ENCODE measurements around the gene EEF2KMT.

Gene EEF2KMT

DNA sequence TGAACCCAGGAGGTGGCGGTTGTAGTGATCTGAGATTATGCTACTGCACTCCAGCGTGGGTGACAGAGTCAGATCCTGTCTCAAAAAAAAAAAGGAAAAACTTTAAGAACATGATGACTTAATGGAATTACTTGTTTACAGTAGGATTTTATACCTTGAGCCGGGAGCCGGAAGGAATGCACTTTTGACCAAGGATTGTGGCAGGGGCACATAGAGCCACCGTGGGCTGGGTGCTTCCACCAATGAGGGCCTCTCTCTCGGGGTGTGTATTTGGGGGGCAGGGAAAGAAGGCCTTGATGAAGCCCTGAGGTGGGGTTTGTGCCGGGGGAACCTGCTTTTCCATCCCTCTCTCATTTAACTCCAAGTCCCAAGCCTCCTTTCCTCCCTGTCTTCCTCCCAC lies 57.1 kb downstream of the EEF2KMT start:
- DNase-seq, result no peak

DNA sequence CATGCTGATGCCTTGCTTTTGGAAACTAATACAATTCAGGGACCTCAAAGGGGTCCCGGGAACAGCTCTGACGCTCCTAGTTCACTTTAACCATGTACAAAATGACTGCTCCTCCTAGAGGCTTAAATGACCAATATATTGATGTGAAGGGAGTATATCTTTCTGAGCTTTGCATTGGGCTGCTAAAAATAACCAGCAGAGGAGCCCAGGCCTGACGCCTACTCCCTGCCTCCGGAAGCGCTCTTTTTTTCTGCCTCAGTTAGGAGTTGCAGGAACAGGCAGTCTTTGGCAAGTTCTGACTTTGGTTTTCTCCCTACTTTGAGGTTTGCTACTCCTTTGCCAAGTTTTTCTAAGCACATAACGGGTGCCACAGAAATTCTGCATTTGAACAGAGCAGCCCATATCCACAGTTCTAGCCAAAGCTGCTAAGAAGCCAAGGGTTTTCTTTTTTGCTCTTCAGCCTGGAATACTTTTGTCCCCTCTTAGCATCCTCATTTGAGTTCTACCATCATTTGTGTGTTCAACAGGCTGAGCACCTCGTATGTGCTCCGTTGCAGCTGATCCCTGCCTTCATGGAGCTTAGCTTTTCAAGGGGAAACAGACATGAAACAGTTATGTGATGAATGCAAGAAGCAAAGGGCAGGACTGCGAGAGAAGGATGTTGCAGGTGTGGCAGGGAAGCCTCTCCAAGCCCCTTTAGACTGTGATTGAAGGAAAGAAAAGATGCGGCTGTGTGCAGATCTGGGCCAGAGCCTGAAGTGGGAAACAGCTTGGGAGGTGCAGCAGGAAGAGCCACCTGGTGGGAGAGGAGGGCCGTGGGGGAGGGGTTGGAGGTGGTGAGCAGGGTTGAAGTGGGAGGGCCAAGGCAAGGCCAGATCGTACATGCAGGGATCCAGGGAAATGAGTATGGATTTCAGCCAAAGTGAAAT lies 61.1 kb downstream of the EEF2KMT start:
- no peak for DNase-seq

- no peak for DNase-seq
These were observed 61.7 kb downstream of the EEF2KMT start for GRCh38 chr16:5035909-5036227.
